Stimulated activated CD8-positive, alpha-beta memory T cell treated with anti-CD3 and anti-CD28 coated beads, Interleukin-7, amount 100 ng/mL, for 4 hours (primary cell): ENCODE data around the gene KRT9.
"Not testable (repeated sequence)": the region's sequence is repeated elsewhere in the genome, so short reads cannot be mapped to it uniquely, and the experiment has no call there.

Experiments
- DNase-seq, 2 donors: peaks; one replicate each; pipeline ENCODE4 v3.0.0-alpha.2; 2020; ENCODE audit warnings: low read depth in 2 of 2

Gene KRT9

DNA sequence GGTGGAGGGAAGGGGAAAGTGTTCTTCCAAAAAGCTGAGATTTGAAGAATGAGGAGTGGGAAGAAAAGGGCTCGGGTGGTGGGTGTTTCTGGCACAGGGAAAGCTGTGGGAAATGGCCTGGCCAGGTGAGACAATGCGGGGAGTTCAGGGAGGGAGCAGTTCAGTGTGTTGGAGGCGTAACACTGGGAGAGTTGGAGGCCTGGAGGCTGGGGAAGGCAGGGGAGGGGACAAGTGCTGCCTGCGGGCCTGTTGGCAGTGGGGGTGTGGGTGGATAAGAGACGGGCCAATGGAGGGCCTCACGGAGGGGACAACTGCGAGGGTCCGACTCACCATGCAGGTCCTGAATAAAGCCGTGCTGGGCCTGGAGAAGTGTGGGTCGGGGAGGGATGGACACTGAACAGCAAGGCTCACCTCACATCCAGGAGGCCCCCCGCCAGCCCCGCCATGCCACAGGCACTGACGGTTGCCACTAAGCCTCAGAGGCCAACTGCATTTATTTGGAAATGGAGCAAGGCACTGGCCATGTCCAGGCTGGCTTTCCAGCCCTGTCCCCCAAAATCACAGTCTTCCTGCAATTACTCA is 25.9 kb downstream of the KRT9 start:
- no peak for DNase-seq

DNA sequence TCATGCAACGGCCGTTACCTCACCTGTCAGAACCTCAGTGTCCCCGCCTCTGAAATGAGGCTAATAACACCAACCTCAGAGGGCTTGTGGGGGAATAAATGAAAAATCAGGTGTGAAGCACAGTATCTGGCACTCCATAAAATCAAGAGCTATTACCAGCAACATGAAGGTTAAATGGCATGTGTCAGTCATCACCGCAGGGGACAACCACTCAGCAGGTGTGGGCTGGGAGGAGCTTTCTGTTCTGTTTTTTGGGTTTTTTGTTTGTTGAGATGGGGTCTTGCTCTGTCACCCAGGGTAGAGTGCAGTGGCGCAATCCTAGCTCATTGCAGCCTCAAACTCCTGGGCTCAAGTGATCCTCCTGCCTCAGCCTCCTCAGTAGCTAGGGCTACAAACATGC is 26.9 kb downstream of the KRT9 start:
- DNase-seq = no peak

DNA sequence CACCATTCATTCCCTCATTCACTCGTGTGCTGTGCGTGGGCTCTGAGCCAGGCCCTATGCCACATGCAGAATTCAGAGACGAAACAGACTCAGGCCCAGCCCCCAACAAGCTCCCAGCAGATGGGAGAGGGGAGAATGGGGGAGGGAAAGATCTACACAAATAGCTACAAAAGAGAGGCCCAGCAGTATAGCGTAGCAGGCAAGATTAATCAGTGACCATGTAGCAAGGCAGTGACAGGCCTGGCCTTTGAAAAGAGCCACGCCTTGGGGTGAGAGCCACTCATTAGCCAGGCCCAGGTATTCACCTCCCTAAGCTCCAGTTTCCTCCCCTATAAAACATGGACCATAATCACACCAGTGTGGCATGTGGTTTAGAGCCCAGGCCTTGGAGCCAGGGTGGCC is 27.4 kb downstream of the KRT9 start:
- DNase-seq = no peak

DNA sequence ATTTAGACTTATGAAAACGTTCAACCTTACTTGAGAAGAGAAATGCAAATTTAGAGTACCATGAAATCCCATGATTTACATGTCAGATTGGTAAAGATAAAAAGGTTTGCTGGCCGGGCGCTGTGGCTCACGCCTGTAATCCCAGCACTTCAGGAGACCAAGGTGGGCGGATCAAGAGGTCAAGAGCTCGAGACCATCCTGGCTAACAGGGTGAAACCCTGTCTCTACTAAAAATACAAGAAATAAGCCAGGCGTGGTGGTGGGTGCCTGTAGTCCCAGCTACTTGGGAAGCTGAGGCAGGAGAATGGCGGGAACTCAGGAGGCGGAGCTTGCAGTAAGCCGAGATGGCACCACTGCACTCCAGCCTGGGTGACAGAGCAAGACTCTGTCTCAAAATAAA is 29.1 kb downstream of the KRT9 start:
- DNase-seq = not testable (repeated sequence)

DNA sequence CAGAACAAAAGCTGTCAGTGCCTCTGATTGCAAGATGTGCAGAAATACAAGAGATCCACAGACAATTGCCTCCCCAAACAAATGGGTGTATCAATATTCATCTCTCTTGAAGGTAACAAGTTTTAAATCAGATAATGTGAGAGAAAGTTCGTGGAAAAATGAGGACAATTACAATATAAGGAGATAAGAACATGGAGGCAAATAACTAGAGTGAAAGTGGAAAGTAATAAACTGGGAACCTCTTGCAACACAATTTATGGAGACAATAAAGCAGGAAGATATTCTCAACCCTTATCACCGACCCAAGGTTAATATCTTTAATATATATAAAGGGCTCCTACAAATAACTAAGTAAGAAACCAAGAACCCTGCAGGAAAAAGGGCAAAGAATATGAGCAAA is 29.5 kb downstream of the KRT9 start:
- no peak for DNase-seq

DNA sequence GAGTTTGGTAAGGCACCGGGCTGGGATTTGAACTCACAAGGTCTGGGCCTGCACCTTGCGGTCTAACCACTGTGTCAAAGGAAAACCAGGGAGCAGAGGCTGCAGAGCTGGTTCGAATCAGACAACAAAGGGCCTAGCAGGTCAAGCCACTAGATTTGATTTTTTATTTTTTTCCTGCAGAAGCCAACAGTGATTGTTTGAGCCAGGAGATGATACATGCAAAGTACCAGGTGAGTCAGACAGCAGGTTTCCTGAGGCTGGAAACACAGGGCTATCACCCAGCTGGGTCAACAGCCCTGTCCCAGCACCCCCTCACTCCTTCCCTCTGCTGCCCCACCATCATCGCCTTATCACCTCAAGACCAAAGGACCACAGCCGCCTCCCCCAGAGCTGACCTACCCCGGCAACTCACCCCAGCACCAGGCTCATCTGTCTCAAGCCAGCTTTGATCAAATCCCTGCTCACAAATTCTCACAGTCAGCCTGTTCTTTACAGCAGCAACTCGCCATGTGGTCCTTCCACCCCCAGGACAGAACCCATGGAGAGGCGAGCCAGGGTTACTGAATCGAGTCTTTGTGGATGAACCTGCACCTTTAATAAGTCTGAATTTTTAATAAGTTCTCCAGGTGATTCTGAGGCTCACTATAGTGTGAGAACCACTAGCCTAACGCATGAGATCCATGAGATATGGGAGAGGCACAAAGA is 30.8 kb downstream of the KRT9 start:
- DNase-seq = no peak

DNA sequence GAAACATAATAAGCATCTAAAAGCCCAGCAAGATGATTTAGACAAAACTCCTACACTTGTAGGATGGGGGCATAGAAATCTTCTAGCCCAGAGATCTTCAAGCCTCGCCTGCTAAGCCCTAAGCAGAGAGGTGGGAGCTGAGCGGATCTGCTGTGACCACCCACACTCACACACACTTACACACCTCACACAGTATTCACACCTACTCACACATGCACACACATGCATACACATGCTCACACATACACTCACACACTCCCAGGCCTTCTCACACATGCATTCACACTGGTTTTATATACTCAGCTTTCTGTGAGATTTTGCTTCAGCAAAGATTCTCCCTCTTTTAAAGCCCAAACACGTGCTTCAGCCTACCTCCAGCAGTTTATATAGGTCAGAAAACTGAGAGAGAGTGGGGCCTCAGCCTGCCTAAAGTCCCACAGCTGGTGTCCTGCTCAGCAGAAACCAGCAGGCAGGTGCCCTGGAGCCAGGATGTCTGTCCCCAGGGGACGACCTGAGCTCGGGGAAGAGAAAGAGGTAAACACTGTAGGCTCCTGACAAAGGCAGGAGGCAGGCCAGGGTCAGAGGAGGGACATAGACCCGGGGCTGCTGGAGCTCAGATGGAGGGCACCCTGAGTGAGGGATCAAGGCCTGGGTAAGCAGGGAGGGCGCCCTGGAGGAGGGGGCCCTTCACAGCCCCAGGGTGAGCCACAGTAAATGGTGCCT is 31.7 kb downstream of the KRT9 start:
- DNase-seq = no peak

DNA sequence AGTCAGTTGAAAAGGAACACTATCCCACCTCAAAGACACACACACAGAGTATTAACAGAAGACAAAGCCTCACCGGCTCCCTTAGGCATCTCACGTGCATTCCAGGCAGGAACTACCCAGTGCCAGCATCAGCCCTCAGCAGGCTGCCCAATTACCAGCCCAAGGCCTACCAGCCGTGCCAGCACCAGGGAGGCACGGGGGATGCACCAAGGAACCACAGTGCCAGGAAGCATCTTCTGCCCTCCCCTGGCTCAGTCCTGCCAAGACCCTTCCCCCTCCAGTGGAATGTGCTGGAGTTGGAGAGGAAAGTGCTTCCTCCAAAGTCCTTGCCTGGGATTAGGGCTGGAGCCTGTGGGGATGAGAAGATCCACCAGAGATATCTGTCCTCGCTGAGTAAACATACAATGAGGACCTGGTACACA is 32.8 kb downstream of the KRT9 start:
- no peak for DNase-seq

DNA sequence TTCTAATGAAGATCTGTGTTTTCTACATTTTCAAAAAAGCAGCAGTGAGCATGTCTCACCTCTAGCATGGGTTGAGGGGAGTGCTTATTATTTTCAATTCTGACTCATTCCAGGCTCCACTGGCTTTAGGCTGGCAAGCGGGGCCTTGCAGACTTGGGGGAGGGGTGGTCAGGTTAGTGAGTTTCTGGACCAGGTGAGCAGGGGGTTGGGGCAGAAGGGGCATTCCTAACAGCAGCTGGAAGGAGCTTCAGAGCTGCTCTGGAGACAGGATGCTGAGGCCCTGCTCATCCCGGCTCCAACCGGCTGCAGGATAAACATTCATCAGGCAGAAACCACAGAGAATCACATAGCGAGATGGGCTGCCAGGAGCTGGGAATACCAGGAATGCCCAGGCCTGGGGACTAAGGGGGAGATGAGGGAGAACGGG is 33.3 kb downstream of the KRT9 start:
- no peak for DNase-seq

DNA sequence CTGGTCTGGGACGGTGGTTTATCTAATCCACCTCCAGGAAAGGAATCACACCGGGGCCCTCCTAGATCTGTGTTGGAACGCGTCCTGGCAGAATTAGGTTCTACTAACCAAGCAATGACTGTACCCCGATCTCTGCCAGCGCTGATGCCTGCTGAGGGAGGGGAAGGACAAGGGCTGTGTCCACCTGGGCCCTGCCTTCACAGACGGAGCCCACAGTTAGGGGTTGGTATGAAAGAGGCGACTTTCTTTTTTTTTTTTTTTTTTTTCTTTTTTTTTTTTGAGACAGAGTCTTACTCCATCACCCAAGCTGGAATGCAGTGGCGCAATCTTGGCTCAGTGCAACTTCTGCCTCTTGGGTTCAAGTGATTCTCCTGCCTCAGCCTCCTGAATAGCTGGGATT is 33.9 kb downstream of the KRT9 start:
- no peak for DNase-seq

DNA sequence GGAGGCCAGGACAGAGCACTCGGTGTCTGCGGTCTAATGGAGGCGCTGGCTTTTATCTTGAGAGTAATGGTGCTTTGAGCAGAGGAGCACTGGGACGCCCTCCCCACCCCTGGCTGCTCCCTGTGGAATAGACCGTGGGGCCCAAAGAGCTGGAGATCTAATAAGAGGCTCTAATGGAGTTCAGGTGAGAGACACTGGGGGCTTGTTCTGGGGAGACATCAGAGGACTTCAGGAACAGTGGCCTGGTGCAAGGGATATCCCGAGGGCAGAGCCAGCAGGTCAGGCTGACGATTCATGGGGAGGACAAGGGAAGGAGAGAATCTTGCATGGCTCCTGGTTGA is 34.3 kb downstream of the KRT9 start:
- DNase-seq = no peak

DNA sequence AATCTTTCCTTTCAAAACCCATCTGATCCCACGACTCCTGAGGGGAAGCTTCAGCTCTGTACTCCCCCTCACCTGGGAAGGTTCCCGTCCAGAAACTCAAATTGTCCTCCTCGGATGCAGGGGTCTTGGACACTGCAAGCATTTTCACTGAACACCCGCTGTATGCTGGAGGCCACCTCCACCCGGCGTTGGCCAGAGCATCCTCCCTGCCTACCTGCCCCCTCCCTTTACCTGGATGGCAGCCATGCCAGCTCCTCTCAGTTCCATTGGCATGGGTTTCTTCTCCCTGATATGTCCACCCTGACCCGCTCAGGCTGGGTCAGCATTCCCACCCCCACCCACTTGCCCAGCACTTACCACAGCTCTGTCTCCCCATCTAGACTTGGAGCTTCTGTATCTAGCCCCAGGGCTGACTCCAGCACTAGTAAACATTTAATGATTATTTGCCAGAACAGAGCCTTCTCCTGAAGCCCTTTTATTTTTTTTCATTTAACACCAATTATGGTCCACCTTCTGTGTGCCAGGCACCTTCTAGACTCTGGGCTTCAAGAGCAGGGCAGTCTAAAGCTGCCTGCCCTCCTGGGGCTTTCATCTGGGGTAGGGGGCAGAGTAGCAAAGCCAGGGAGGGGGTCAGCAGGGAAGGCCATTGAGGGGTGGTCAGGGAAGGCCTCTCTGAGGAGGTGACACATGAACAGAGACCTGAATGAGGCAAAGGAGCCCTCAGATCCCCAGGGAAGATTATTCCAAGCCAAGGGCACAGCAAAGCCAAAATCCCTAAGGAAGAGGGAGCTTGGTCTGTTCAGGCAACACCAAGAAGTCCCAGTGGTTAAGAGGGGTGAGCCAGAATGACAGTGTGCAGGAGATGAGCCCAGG is 34.9 kb downstream of the KRT9 start:
- DNase-seq = no peak

DNA sequence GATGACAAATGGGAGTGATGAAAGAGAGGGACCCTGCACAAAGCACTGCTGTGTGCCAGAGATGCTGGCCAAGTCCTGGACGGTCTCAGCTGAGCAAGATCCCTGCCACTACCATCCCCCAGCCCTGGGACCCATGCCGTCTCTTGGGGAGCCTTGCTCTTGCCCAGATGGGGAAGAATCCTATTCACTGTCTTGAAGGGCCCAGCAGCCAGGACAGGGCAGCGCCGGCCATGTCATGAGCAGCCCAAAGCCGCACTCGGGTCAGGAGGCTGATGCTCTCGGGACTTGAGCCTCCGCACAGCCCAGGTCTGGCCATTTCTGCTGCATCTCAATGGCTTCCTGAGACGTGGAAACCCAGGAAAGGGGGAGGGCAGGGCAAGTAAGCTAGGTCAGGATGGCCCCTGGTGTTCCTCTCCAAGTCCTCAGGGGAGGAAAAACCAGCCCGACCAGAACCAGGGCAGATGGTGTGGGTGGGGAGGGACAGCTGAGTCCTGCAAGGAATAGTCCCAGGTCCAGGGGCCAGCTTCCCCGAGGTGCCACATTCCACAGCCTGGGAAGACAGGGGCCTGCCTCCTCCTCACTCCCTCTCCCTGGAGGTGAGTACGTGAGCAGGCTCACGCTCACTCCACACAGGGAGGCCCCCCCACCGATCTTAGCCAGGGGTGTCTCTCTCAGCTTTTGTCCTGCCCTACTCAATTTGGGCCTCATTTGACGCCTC is 35.9 kb downstream of the KRT9 start:
- DNase-seq = no peak

DNA sequence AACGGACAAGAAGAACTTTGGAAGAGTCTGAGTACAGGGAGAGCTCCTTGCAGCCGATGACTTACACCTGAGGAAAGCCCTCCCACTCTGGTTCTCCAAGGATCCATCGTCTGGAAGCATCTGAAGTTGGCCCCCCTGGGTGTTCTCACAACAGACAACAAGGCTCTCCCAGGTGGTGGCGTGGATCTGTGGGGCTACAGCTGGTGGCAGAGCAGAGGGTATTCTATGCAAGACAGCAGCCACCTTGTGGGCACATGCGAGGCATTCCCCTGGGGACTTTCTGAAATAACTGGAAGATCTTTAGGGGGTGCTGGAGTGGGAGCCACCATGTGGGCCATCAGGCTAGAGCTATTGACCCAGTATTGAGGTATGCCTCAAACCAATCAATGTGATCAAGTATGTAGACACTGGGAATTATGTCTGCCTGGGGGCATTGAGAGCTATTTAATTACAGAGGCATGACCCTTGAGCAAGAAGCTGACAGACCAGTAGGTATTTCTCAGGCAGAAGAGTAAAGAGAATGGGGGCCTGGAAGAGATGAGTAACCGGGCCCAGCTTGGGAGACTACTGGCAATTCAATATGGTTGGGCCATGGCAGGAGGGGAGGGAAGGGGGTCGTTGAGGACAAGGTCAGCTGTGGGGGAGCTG is 36.8 kb downstream of the KRT9 start:
- no peak for DNase-seq

DNA sequence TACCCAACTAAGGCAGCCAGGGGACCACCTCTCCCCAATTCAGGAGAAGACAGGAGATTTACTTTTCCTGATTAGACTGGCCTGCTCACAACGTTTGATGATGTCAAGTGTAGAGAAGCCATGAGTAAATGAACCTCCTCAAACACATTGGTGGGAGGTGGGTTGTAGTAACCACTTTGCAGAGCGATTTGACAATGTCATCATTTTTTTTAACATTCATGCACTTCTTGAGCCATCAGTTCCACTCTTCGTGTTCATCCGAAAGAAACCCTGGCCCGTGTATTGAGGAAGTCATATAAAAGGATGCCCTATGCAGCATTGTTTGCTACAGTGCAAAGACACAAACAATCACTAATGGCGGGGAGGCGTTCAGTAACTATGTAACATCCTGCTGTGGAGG is 38.2 kb downstream of the KRT9 start:
- no peak for DNase-seq

DNA sequence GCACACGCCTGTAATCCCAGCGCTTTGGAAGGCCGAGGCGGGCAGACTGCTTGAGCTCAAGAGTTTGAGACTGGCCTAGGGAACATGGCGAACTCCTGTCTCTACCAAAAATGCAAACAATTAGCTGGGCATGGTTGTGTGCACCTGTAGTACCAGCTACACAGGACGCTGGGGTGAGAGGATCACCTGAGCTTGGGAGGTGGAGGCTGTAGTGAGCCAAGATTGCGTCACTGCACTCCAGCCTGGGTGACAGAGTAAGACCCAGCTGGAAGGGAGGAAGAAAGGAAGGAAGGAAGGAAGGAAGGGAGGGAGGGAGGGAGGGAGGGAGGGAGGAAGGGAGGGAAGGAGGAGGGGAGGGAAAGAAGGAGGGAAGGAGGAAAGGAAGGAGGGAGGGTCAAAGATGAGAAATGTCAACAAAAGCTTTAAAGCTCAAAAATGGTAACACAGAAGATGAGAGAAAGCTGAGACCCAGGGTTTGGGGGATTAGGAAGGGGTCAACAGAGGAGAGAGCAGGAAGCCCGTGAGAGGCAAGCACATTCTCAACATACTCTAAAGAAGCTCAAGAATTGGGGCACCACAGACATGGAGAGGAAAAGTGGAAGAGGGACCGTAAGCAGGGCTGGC is 38.8 kb downstream of the KRT9 start:
- no peak for DNase-seq

DNA sequence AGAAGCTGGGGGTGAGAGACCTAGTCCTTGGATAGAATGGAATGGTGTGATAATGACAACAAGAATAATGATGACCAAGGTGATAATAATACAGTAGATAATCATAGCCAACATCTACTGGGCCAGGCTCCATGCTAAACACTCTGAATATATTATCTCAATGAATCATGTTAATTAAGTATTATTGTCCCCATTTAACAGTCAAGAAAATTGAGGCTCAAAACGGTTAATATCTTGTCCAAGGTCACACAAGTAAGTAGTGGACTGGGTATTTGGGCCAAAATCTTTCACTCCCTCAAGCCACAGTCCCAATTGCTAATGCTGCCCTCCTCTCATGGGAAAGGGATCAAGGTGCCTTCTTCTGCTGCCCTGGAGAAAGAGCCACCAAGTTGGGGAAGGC is 39.9 kb downstream of the KRT9 start:
- no peak for DNase-seq

DNA sequence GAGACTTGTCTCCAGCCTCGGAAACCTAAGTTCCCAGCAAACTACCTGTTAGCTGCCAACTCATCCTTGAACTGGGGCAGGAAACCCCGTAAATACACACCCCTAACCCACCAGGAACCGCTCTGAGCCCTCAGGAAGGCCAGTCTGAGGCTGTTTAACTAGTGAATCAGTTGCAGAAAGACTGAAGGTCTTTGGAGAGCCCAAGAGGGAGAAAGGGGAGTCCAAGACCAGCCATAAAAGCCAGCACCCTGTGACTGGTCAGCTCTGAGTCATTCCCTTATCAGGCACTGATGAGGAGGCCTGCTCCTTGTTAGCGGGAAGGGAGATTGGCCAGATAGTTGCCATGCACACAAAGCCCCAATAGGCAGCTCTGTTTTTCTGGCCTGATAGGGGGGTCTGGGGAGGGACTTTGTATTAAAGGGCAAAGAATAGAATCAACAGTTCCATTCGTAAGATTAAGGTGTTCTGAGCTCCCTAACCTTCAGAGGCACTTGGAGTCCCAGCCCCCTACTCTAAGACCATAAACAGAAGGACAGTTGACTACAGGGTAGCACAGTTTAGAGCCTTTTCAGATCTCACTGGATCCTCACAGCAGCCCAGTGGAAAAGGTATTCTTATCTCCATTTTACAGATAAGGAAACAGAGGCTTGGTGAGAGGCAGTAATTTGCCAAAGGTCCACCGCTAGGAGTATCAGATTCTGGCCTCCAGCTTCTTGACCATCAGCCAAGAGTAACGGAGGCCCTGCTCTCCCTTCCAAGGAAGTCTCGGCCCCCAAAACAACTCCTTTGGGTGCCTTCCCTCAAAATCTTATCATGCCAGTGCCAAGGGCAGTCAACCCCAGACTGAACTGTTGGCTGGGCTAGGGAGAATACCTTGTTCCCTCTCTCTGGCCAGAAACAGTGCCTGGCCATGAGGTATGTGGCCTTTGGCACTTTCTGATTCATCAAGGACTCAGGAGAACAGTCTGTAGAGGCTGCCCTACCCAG is 41.5 kb downstream of the KRT9 start:
- no peak for DNase-seq

DNA sequence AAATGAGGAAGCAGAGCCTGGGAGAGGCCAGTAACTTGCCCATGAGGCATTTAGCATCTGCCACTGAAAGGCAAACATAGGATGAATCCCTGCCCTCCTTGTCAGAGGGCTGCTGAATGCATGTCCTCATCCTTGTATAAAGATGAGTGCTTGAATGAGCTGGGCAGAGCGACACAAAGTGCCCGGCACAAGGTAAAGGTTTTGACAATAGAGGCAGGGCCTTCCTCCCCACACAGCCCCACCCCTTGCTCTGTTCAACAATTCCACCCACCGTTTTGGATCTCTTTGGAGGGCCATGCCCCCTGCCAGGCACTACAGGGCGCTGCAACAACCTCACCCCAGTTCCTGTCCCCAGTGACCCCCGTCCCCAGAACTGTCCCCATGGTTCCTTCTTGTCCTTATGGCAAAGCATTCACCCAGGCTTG is 42.4 kb downstream of the KRT9 start:
- DNase-seq = no peak
